Testis (tissue), 2 donors: Measurements from ENCODE around the gene LBH.

ENCODE experiments used
- CTCF ChIP-seq, 3 experiments: fragments of 450-650 bp in 2 of 3; fragments of 200-600 bp in 1 of 3; sonication (generic) in 1 of 3; IDR thresholded peaks; one replicate each; pipeline ENCODE4 v1.5.1; 2016 to 2019; ENCODE audit warnings: antibody characterized with exemption in 3 of 3, mild to moderate bottlenecking in 2 of 3, moderate library complexity in 1 of 3
- POLR2A ChIP-seq: fragments of 450-650 bp; IDR thresholded peaks from one replicate; pipeline ENCODE4 v1.6.1; 2017; ENCODE audit warnings: antibody characterized with exemption, mild to moderate bottlenecking, moderate library complexity

- TF ChIP-seq POLR2A = no peak
- TF ChIP-seq CTCF (IDR thresholded peaks at IDR 0.05) = no peak
These were observed 30.4 kb downstream of the LBH start for GRCh38 chr2:30261695-30262211.
